ENCODE data around the gene BBX. TPM values are rescaled to one million over a fixed set of nuclear protein-coding genes. Genes with fewer than 3 reads are reported as not detected.

The BBX gene
- total and polyA plus RNA-seq, 7 experiments from 2014 or later: 44.3 to 120 (median 93.4) TPM

DNA sequence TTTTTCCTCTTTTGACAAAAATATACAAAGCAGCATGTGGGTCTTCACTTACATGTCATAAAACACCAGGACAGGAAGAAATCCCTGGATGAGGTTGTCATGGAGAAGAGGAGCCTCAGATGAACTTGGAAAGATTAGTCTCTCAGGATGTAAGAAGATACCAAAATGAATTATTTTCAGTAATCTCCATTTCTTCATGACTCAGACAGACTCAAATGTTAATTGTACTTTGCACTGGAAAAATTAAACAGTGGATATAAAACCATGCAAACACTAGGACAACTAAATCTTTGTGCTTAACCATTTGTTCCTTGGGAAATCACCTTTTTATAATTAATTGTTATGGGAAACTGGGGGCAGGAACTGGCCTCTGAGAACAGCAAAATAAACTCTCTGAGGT is 331.1 kb downstream of the BBX start:
- Mint-ChIP-seq H3K27me3 (peaks cover 0 to 15% (median 4%) of the 10 kb centered on the region in 5 donors), H3K36me3 (no peaks in the 10 kb centered on the region), H3K4me3 (no peak overlapping the region), H3K9me3 (peaks cover 0 to 11% (median 1%) of the 10 kb centered on the region in 11 donors), H3K4me1 (no peaks in the 10 kb centered on the region), H3K27ac (no peak overlapping the region)
- intact Hi-C loops (cut with micrococcal nuclease): no loop called here
- CTCF ChIA-PET: no interaction called here
- no peaks in the 10 kb centered on the region for H3K4me1 ChIP-seq (ENCODE audit: control insufficient read depth in 2 of 2, insufficient read depth in 2 of 2, low read length in 2 of 2)
- POLR2A ChIA-PET: no interaction called here
- H3K36me3 ChIP-seq (ENCODE audit: control insufficient read depth in 2 of 3, insufficient read depth in 3 of 3, low read length in 3 of 3): no peaks in the 10 kb centered on the region
- ATAC-seq (no peak), DNase-seq (no peak)
- H3K4me3 ChIP-seq (ENCODE audit: low read length): no peak overlapping the region
- no peak overlapping the region for H3K27ac ChIP-seq (ENCODE audit: low read depth, low read length)
- no peaks in the 10 kb centered on the region for H3K27me3 ChIP-seq (ENCODE audit: control insufficient read depth in 2 of 2, insufficient read depth in 2 of 2, low read length in 2 of 2)
- H3K9me3 ChIP-seq (ENCODE audit: control insufficient read depth in 2 of 3, low read length in 3 of 3): no peaks in the 10 kb centered on the region

DNA sequence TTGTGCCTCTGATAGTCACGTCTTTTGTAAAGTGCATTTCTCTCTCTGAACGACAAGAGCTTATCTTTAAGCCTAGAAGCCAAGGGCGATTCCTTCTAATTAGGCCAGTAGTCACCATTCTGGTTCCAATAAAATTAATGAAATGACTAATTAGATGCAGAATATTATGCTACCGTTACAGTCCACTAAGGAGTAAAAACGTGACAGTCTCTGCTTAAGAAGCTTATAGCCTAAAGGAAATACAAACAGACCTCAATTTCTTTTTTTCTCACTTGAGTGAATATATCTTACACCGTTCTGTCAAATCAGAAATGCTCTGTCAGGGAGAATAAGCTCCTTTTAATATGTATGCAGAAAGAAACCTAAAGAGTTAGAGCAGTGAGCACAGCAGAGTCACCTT is 332.0 kb downstream of the BBX start:
- DNase-seq: no peak
- H3K4me3 Mint-ChIP-seq: no peak overlapping the region
- H3K9me3 ChIP-seq (ENCODE audit: control insufficient read depth in 2 of 3, low read length in 3 of 3): no peaks in the 10 kb centered on the region
- H3K27ac Mint-ChIP-seq: no peak overlapping the region
- no peak overlapping the region for H3K27ac ChIP-seq (ENCODE audit: low read depth, low read length)
- intact Hi-C loops (cut with micrococcal nuclease): no loop called here
- ATAC-seq: no peak
- H3K36me3 ChIP-seq (ENCODE audit: control insufficient read depth in 2 of 3, insufficient read depth in 3 of 3, low read length in 3 of 3): no peaks in the 10 kb centered on the region
- peaks cover 0 to 11% (median 0%) of the 10 kb centered on the region in 11 donors for H3K9me3 Mint-ChIP-seq
- no peaks in the 10 kb centered on the region for H3K27me3 ChIP-seq (ENCODE audit: control insufficient read depth in 2 of 2, insufficient read depth in 2 of 2, low read length in 2 of 2)
- CTCF ChIA-PET: no interaction called here
- POLR2A ChIA-PET: no interaction called here
- H3K36me3 Mint-ChIP-seq: no peaks in the 10 kb centered on the region
- H3K4me1 ChIP-seq (ENCODE audit: control insufficient read depth in 2 of 2, insufficient read depth in 2 of 2, low read length in 2 of 2): no peaks in the 10 kb centered on the region
- no peak overlapping the region for H3K4me3 ChIP-seq (ENCODE audit: low read length)
- no peaks in the 10 kb centered on the region for H3K4me1 Mint-ChIP-seq
- peaks cover 0 to 10% (median 4%) of the 10 kb centered on the region in 5 donors for H3K27me3 Mint-ChIP-seq

DNA sequence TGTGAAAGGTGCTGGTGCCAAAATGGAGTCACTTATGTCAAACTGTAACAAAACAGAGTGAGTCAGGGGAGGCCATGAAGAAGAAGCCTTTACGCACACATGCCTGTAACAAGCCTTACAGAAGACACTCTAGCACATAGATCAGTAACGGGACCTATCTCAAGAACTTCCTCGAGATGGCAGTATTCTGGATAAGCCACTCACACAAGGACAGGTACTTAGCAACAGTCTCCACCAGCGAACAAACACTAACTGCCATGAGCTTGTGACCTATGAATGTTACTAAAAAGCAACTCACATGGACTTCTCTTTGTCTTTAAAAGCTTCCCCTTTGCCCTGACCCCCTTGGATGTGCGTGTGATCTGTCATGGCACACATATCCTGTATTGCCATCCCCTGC is 332.9 kb downstream of the BBX start:
- H3K27ac Mint-ChIP-seq: no peak overlapping the region
- CTCF ChIA-PET: no interaction called here
- H3K4me3 Mint-ChIP-seq: no peak overlapping the region
- no peaks in the 10 kb centered on the region for H3K4me1 Mint-ChIP-seq
- H3K36me3 Mint-ChIP-seq: no peaks in the 10 kb centered on the region
- H3K27ac ChIP-seq (ENCODE audit: low read depth, low read length): no peak overlapping the region
- intact Hi-C loops (cut with micrococcal nuclease): no loop called here
- DNase-seq (peak in 2 of 9 donors; percentile 2 to 4), ATAC-seq (peak; percentile 48)
- H3K9me3 Mint-ChIP-seq: peaks cover 0 to 9% (median 0%) of the 10 kb centered on the region in 11 donors
- H3K9me3 ChIP-seq (ENCODE audit: control insufficient read depth in 2 of 3, low read length in 3 of 3): no peaks in the 10 kb centered on the region
- H3K27me3 ChIP-seq (ENCODE audit: control insufficient read depth in 2 of 2, insufficient read depth in 2 of 2, low read length in 2 of 2): no peaks in the 10 kb centered on the region
- no peaks in the 10 kb centered on the region for H3K4me1 ChIP-seq (ENCODE audit: control insufficient read depth in 2 of 2, insufficient read depth in 2 of 2, low read length in 2 of 2)
- H3K4me3 ChIP-seq (ENCODE audit: low read length): no peak overlapping the region
- no peaks in the 10 kb centered on the region for H3K36me3 ChIP-seq (ENCODE audit: control insufficient read depth in 2 of 3, insufficient read depth in 3 of 3, low read length in 3 of 3)
- POLR2A ChIA-PET: no interaction called here
- H3K27me3 Mint-ChIP-seq: peaks cover 0 to 10% (median 4%) of the 10 kb centered on the region in 5 donors

DNA sequence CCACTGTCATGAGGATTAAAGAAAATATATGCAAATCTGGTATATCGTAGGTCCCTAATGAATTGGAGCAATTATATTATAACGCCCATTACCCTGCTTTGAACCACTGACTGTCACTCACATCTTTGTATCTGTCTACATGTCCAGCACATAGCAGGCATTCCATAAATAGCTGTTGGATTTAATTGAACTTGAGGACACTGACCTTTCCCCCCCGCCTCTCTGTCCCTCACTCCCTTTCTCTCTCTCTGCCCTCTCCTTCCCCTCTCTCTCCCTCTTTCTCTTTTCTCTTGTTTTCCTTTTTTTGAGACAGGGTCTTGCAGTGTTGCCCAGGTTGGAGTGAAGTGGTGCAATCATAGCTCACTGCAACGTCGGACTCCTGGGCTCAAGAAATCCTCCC is 335.1 kb downstream of the BBX start:
- Histone ChIP-seq H3K27me3 (ENCODE audit: control insufficient read depth in 2 of 2, insufficient read depth in 2 of 2, low read length in 2 of 2) (no peaks in the 10 kb centered on the region), H3K27ac (ENCODE audit: low read depth, low read length) (no peak overlapping the region), H3K4me3 (ENCODE audit: low read length) (no peak overlapping the region), H3K36me3 (ENCODE audit: control insufficient read depth in 2 of 3, insufficient read depth in 3 of 3, low read length in 3 of 3) (no peaks in the 10 kb centered on the region), H3K9me3 (ENCODE audit: control insufficient read depth in 2 of 3, low read length in 3 of 3) (no peaks in the 10 kb centered on the region), H3K4me1 (ENCODE audit: control insufficient read depth in 2 of 2, insufficient read depth in 2 of 2, low read length in 2 of 2) (no peaks in the 10 kb centered on the region)
- intact Hi-C loops (cut with micrococcal nuclease): no loop called here
- no peak for DNase-seq
- Mint-ChIP-seq H3K27ac (peak overlapping the region in 1 of 9 donors; percentile 40), H3K4me3 (no peak overlapping the region), H3K4me1 (peaks cover 0 to 7% (median 0%) of the 10 kb centered on the region in 7 donors), H3K9me3 (peaks cover 0 to under 1% (median 0%) of the 10 kb centered on the region in 11 donors), H3K27me3 (peaks cover under 1 to 9% (median 5%) of the 10 kb centered on the region in 5 donors), H3K36me3 (no peaks in the 10 kb centered on the region)
- ChIA-PET CTCF (interaction anchor here (1.2 kb wide), 1 partner anchor 181 kb away, joined by 4 read pairs; no protein-coding TSS in a partner anchor), POLR2A (interaction anchor here (0.6 kb wide), 1 partner anchor 33 kb away, joined by 4 read pairs; no protein-coding TSS in a partner anchor)
- no peak for ATAC-seq

DNA sequence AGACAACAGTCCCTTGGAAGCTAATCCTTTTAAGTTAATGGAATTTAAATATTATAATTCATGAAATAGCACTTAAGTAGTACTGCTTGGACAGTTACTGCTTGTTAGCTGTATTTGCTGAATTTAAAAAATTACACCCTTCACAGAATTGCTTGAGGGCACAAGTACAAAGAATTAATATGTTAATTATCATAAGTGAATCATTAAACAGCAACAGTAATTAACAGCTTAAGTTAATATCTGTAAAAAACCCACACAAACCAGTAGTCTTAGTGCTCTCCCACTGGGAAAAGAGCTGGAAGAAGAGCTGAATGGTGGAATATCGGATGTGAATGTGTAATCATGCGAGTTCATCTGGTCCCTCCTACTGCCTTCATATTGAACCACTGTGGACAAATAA is 336.1 kb downstream of the BBX start:
- Mint-ChIP-seq H3K4me1 (peaks cover 0 to 7% (median 0%) of the 10 kb centered on the region in 7 donors), H3K27ac (no peak overlapping the region), H3K36me3 (no peaks in the 10 kb centered on the region), H3K9me3 (no peaks in the 10 kb centered on the region), H3K27me3 (peaks cover 0 to 9% (median 5%) of the 10 kb centered on the region in 5 donors), H3K4me3 (no peak overlapping the region)
- H3K36me3 ChIP-seq (ENCODE audit: control insufficient read depth in 2 of 3, insufficient read depth in 3 of 3, low read length in 3 of 3): no peaks in the 10 kb centered on the region
- H3K27me3 ChIP-seq (ENCODE audit: control insufficient read depth in 2 of 2, insufficient read depth in 2 of 2, low read length in 2 of 2): no peaks in the 10 kb centered on the region
- H3K4me1 ChIP-seq (ENCODE audit: control insufficient read depth in 2 of 2, insufficient read depth in 2 of 2, low read length in 2 of 2): no peaks in the 10 kb centered on the region
- POLR2A ChIA-PET: no interaction called here
- intact Hi-C loops (cut with micrococcal nuclease): no loop called here
- H3K4me3 ChIP-seq (ENCODE audit: low read length): no peak overlapping the region
- no peak for ATAC-seq
- no peak for DNase-seq
- CTCF ChIA-PET: interaction anchor here (1.2 kb wide), 1 partner anchor 182 kb away, joined by 4 read pairs; no protein-coding TSS in a partner anchor
- no peak overlapping the region for H3K27ac ChIP-seq (ENCODE audit: low read depth, low read length)
- no peaks in the 10 kb centered on the region for H3K9me3 ChIP-seq (ENCODE audit: control insufficient read depth in 2 of 3, low read length in 3 of 3)

Other genes with a start within 250 kb of the BBX start
- gene CCDC54, start 145.5 kb upstream of the BBX start, total RNA-seq: not detected
- gene CCDC54, start 145.5 kb upstream of the BBX start, polyA plus RNA-seq: not detected

Data from naive thymus-derived CD4-positive, alpha-beta T cell (primary cell).